ENCODE measurements around the gene RNF169.

RNF169 gene

DNA sequence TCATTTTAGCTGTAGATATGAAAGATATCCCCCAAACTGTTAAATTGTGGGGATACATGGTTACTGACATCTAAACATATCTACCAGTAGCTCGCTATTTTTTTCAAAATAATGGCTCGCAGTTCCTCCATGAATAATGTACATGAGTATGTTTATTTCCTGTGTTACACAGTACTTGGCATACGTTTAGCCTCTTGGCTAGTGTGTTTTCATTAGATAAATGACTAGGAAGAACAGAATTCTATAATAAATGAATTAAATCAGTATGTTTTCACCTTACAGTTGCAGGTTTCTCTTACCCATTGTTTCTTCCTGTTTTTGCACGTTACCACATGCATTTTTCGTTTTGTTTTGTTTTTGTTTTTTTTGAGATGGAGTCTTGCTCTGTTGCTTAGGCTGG is 21.8 kb downstream of the RNF169 start:
- DNase-seq (ENCODE audit: low spot score) = no peak

- no peak for DNase-seq (ENCODE audit: low spot score)
Measured at GRCh38 chr11:74771139-74771538, 22.5 kb downstream of the RNF169 start.

DNA sequence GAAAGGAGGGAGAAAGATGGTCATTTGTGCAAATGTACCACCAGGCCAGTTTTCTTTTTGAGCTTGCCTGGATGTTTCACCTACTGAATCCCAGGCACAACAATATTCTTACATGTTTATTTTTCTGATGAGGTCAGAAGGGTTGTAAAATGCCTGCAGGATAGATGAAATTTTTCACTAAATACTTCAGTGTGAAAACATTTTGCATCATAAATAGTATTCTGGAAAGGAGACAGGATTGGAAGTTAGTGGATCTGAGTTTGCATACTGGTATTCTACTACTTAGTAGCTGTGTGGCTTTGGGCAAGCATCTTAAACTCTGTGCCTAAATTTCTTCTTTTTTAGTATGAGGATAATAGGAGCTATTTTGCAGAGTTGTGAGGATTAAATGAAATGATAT is 24.8 kb downstream of the RNF169 start:
- no peak for DNase-seq (ENCODE audit: low spot score)

DNA sequence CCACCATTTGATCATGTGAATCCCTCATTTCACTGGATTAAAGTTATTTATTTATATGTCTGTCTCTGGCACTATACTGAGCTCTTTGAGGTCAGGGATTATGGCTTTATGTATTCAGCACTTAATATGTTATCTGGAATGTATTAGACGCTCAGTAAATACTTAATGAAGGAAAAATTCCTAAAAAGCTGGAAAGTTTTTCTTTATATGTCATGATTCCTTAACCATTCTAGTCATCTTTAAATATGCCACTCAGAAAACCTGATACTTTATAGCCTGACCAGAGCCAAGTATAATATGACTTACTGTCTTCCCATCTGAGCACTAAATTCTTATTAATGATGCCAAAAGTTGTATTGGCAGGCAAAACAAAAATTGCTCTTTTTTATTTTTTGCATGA is 27.1 kb downstream of the RNF169 start:
- no peak for DNase-seq (ENCODE audit: low spot score)

GRCh38 chr11:74776546-74776945 is 27.9 kb downstream of the RNF169 start:
- no peak for DNase-seq (ENCODE audit: low spot score)

DNA sequence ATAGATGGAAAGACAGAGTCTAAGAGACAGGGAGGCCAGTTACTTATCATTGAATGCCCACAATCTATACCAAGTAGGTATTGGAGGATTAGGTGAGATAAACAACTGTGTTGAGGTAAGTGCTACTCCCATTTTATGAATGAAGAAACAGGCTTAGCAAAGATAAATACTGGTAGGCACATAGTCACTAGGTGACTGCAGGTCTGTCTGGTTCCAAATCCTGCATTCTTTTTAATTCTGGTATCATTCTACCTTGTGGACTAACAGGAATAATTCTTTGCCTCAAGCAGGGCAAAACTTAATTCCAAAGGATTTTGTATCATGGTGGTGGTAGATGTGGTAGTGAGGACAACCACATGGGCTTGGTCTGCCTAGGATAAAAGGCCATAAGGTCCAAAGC is 28.4 kb downstream of the RNF169 start:
- DNase-seq (ENCODE audit: low spot score) = no peak

DNA sequence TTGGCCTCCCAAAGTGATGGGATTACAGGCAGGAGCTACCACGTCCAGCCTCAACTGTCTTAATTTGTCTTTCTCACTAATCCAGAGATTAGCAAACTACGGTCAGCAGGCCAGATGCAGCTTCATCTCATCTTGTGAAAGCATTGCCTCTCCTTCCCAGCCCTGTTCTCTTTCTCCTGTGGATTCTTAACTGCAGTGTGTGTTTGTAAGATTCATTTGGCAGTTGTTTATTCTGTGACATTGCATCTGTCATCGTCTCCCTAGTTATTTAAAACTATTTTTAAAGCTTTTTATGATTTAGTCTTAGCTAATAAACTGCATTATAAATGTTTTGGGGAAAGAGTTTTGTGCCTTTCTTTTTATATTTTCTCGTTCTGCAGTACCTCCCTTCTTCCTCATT is 29.2 kb downstream of the RNF169 start:
- DNase-seq (ENCODE audit: low spot score) = no peak

- no peak for DNase-seq (ENCODE audit: low spot score)
Measured at GRCh38 chr11:74778581-74778980, 29.9 kb downstream of the RNF169 start.

DNA sequence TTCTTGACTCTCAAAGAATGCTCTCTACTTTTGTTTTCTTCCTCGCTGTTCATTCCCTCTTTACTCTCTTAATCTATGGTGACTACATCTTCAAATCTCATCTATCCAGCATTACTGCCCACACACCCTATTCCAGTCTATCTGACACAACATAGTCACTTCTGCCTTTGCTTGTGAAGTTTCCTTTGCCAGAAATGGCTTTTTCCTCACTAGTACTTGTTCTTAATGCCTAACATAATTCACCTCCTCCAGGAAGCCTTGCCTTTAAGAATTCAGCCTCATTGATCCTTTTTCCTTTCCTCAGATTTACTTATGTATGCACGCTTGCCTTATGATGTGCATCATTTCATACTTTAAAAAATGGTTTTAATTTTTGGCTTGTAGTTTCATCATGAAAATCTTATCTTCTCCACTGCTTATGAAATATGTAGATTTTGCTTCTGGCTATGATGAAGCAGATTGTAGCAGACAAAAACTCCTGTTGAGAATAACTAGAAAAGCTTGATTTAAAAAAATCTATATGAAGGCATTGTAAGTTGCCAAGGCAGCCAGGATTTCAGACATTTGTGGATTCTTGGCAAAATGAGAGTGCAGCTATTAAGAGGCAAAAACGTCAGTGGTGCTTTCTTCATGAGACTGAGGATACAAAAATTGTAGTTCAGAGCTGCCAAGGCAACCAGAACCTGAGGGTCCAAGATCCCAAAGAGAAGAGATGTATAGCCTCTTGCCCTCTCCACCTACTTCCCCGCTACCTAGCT is 31.8 kb downstream of the RNF169 start:
- no peak for DNase-seq (ENCODE audit: low spot score)

GRCh38 chr11:74783241-74783871 is 34.7 kb downstream of the RNF169 start:
- peak; percentile 35 for DNase-seq (ENCODE audit: low spot score)

- DNase-seq (ENCODE audit: low spot score) = no peak
Measured at GRCh38 chr11:74784234-74784633, 35.6 kb downstream of the RNF169 start.

DNA sequence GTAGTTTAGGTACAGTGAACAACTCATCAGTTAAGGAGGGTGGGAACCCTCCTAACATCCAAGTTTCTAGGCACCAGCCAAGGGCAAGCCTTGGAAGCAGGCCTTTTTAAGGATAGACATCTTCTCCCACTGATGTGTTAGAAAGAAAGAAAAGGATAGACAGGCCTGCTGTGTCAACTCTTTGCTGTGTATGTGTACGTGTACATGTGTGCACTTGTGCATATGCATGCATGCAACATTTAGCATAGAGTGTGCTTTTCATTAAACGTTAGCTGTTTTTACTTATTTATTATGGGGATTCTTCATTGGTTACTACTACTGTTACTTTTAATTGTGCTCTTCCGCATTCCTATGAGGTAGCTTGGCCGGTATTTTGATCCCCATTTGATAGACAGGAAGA is 36.1 kb downstream of the RNF169 start:
- no peak for DNase-seq (ENCODE audit: low spot score)

- no peak for DNase-seq (ENCODE audit: low spot score)
Measured at GRCh38 chr11:74786574-74786973, 37.9 kb downstream of the RNF169 start.

DNA sequence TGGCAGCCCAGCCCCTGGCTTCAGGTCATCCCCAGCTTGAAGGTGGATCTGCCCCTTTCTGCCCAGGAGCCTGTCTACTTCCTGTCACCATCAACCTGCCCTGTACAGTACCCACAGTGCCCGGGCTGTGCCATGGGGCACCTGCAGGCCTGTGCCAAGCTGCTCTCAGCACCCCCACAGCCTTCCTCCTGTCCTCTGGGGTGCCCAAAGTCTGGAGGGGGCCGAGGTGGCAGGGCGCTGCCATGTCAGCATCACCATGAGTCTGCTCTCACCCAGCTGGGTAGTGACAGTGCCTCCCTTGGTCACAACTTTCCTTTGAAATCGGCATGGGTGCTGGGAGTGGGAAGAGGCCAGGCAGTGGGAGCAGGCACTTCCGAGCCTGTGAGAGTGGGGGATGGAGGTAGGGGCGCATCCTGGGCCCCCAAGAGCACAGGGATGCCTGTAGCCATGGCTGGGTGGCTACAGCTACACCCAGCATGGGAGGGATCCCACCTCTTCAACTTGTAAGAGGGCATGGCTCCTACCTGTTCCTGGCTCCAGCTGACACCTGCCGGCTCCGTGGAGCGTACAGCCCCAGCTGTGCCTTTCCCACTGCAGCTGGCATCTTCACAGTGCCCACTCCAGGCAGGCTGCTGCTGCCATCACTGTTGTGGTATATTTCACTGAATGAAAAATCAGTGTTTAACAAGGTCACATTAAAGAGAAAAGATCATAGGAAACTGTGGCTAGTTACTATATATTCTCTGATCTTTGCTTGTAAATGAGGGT is 42.9 kb downstream of the RNF169 start:
- DNase-seq (ENCODE audit: low spot score) = no peak

DNA sequence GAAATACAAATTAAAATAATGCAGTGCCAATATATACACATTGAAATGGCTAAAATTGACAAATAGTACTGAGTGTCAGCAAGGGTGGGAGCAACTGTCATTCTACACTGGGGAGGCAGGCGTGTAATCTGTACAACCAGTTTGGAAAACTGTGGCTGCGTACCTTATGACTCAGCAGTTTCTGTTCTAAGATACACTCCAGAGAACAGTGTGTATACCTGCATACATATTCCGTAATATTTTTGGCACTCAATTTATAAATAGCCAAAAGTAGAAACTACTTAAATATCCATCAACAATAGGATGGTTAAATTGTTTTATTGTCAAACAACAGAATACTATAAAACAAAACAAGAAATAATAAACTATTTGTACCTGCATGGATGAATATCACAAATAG is 57.6 kb downstream of the RNF169 start:
- no peak for DNase-seq (ENCODE audit: low spot score)

- DNase-seq (ENCODE audit: low spot score) = no peak
Measured at GRCh38 chr11:74809801-74810200, 61.2 kb downstream of the RNF169 start.

DNA sequence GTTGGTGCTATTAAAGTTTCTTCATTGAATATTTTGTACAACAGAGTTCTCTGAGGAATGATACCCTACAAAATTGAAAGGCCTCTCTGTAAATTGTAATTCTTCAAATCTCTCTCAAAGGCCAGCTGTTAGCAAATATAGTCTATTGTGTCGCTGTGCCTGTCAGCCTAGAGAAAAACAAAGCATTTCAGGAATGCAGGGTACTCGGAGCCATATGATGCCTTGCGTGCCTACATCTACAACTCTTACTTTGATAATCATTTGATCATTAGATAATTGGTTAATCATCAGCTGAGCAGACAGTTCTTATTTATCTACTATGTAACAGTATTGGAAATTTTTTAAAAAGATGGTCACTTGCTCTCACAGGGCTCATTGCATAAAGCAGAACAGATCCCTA is 67.3 kb downstream of the RNF169 start:
- no peak for DNase-seq (ENCODE audit: low spot score)

DNA sequence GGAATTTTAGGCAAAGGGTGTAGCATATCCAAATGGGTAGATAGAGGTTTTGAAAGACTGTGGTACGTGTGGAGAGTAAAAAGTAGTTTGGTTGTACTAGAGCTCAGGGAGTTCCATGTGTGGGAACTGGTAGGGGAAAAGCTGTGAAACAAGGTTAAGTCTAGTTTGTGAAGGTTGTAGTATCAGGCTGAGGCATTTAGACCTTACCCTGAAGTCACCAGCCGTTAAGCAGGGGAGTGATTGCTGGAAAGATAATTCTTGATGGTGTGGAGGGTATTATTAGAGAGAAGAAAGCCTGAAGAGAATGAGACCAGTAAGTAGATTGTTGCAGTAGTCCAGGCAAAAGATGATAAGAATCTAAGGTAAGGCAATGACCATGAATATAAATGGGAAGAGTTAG is 68.0 kb downstream of the RNF169 start:
- DNase-seq (ENCODE audit: low spot score) = no peak

GRCh38 chr11:74818283-74818946 is 69.8 kb downstream of the RNF169 start:
- no peak for DNase-seq (ENCODE audit: low spot score)

- peak; percentile 20 for DNase-seq (ENCODE audit: low spot score)
Measured at GRCh38 chr11:74819400-74819799, 70.8 kb downstream of the RNF169 start.

GRCh38 chr11:74820763-74821162 is 72.1 kb downstream of the RNF169 start:
- DNase-seq (ENCODE audit: low spot score) = peak; percentile 74

GRCh38 chr11:74822170-74822569 is 73.5 kb downstream of the RNF169 start:
- DNase-seq (ENCODE audit: low spot score) = peak; percentile 21

Measured in hepatic stellate cell (primary cell).